ENCODE results near the gene MRPL24.

Gene MRPL24

DNA sequence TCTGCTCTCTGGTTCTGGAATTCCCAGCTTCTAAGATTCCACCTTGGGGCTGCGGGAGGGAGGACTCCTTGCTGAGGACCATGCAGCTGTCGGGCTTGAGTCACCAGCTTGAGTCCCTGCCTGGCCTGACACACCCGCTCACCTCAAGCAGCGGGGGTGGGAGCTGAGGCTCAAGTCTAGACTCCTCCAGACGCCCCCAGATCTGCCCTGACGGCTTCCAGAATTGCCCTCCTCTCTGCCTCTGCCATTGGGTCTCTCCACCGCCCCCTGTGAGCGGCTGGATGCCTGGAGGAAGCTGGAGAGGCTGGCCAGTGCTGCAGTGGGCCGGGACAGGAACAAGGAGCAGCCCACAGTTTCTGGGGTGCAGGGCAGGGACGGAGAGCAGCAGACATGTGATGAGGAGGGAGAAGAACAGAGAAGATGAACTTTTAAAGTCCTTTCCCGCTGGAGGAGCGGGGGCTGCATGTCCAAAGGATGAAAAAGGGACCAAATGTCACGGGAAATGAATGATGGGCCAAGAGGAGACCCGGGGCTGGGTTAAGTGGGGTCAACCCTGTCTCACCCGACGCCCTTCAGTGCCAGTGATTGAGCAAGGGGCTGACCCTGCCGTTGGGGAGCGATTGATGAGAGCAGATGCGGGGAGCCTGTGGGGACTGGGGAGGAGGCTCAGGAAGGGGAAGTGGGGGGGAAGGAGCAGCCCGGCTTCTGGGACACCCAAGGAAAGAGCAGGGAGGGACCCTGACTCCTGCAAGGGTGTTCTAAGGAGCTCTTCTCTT, 49.0 kb downstream of the MRPL24 start:
- no peak for DNase-seq (ENCODE audit: low read depth)

GRCh38 chr1:156691191-156691590, 49.7 kb downstream of the MRPL24 start:
- DNase-seq (ENCODE audit: low read depth) = no peak

DNA sequence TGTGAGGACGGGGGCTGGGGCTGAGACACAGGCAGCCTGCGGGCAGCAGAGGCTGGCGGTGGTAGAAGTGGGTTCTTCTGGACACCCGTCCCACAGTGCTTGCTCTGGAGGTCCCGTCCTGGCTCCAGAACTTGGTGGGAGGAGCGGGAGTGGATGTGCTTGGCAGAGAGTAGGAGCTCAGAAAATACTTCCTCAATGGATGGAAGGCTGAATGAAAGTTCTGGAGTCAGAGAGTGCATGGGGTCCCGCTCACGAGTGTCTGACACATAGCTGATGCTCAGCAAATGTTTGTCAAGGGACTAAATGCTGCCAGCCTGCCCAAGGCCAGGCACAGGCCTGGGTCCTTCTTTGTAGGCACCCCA, 50.2 kb downstream of the MRPL24 start:
- no peak for DNase-seq (ENCODE audit: low read depth)

GRCh38 chr1:156689953-156690674, 50.8 kb downstream of the MRPL24 start:
- DNase-seq (ENCODE audit: low read depth) = no peak

GRCh38 chr1:156689035-156689952, 51.6 kb downstream of the MRPL24 start:
- peak; percentile 62 for DNase-seq (ENCODE audit: low read depth)

All from activated gamma-delta T cell treated with anti-CD3 and anti-CD28 coated beads, Interleukin-2, amount 50 U/mL, for 16 hours (primary cell).